ENCODE data around the gene RHBDF1.
"Not testable (repeated sequence)": the region's sequence is repeated elsewhere in the genome, so short reads cannot be mapped to it uniquely, and the experiment has no call there.

The RHBDF1 gene

GRCh38 chr16:47234-47633 lies 25.2 kb downstream of the RHBDF1 start:
- Histone ChIP-seq H3K4me1 (ENCODE audit: control insufficient read depth in 1 of 2, insufficient read depth in 2 of 2, low read length in 2 of 2) (no peaks in the 10 kb centered on the region), H2AFZ (ENCODE audit: insufficient read depth, low read length, poor library complexity) (no peak overlapping the region), H3K9me3 (ENCODE audit: insufficient read depth, low read depth, low read length) (no peaks in the 10 kb centered on the region), H3K27me3 (ENCODE audit: insufficient read depth, low read length) (no peaks in the 10 kb centered on the region), H3K79me1 (ENCODE audit: low read length) (no peaks in the 10 kb centered on the region), H4K8ac (ENCODE audit: low read depth, low read length) (no peak overlapping the region), H3K14ac (ENCODE audit: low read length) (no peak overlapping the region), H3K4me2 (ENCODE audit: low read length) (no peak overlapping the region), H3K23ac (ENCODE audit: low read length) (no peak overlapping the region), H3K4me3 (ENCODE audit: low read depth, low read length) (no peak overlapping the region), H3K79me2 (ENCODE audit: control insufficient read depth, insufficient read depth, low read length, poor library complexity) (no peaks in the 10 kb centered on the region), H3K4ac (ENCODE audit: low read depth, low read length) (no peak overlapping the region), H2AK5ac (ENCODE audit: low read length) (no peak overlapping the region), H2BK5ac (ENCODE audit: low read depth, low read length, poor library complexity) (no peak overlapping the region), H4K91ac (ENCODE audit: low read depth, low read length) (no peak overlapping the region), H3K27ac (ENCODE audit: low read depth, low read length) (no peak overlapping the region), H2BK12ac (ENCODE audit: low read length) (no peak overlapping the region), H3K18ac (ENCODE audit: low read length) (no peak overlapping the region), H2BK120ac (ENCODE audit: insufficient read depth, low read length, poor library complexity) (no peak overlapping the region), H4K12ac (ENCODE audit: low read depth, low read length) (no peak overlapping the region), H3K36me3 (ENCODE audit: control insufficient read depth in 1 of 2, insufficient read depth in 2 of 2, low read length in 2 of 2) (peaks cover 16 to 20% of the 10 kb centered on the region in 2 experiments), H3K9ac (ENCODE audit: low read length) (no peak overlapping the region)
- WGBS (ENCODE audit: extremely low coverage, insufficient coverage, insufficient read length), result no CpG with 5 or more reads among the region's 7 CpGs
- DNase-seq, result no peak

- not testable (repeated sequence) for H3K23ac ChIP-seq (ENCODE audit: low read length); H3K79me1 ChIP-seq (ENCODE audit: low read length); H3K4me3 ChIP-seq (ENCODE audit: low read depth, low read length); H3K4me2 ChIP-seq (ENCODE audit: low read length); H3K9ac ChIP-seq (ENCODE audit: low read length); H3K79me2 ChIP-seq (ENCODE audit: control insufficient read depth, insufficient read depth, low read length, poor library complexity); H3K27me3 ChIP-seq (ENCODE audit: insufficient read depth, low read length); H2BK120ac ChIP-seq (ENCODE audit: insufficient read depth, low read length, poor library complexity); H3K4me1 ChIP-seq (ENCODE audit: control insufficient read depth in 1 of 2, insufficient read depth in 2 of 2, low read length in 2 of 2); H3K14ac ChIP-seq (ENCODE audit: low read length); H4K12ac ChIP-seq (ENCODE audit: low read depth, low read length); H4K8ac ChIP-seq (ENCODE audit: low read depth, low read length); H3K4ac ChIP-seq (ENCODE audit: low read depth, low read length); H3K27ac ChIP-seq (ENCODE audit: low read depth, low read length); DNase-seq; H2AFZ ChIP-seq (ENCODE audit: insufficient read depth, low read length, poor library complexity); H2BK5ac ChIP-seq (ENCODE audit: low read depth, low read length, poor library complexity); H3K9me3 ChIP-seq (ENCODE audit: insufficient read depth, low read depth, low read length); H3K18ac ChIP-seq (ENCODE audit: low read length); H4K91ac ChIP-seq (ENCODE audit: low read depth, low read length); H2AK5ac ChIP-seq (ENCODE audit: low read length); H2BK12ac ChIP-seq (ENCODE audit: low read length)
- no CpG with 5 or more reads among the region's 7 CpGs for WGBS (ENCODE audit: extremely low coverage, insufficient coverage, insufficient read length)
- peaks cover 21 to 24% of the 10 kb centered on the region in 2 experiments for H3K36me3 ChIP-seq (ENCODE audit: control insufficient read depth in 1 of 2, insufficient read depth in 2 of 2, low read length in 2 of 2)
These were observed 25.9 kb downstream of the RHBDF1 start for GRCh38 chr16:46510-46909.

DNA sequence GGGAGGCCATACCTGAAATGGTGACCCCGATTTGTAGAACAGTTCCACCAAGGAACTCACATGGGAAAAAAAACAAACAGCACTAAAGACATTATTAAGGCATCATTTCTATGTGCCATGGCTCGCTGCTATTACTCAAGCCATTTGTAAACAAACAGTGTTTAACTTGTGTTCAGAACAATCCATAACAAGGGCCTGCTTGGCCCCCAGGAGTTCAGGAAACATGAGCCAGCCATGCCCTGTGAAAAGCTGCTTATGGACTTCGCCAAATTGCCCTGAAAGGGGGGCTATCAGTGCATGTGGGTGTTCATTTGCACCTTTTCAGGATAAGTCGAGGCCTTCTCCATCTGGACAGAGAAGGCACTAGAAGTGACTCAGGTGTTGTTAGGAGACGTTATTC lies 27.0 kb downstream of the RHBDF1 start:
- Histone ChIP-seq H3K27me3 (ENCODE audit: insufficient read depth, low read length) (no peaks in the 10 kb centered on the region), H3K9me3 (ENCODE audit: insufficient read depth, low read depth, low read length) (peaks cover 5% of the 10 kb centered on the region), H4K91ac (ENCODE audit: low read depth, low read length) (no peak overlapping the region), H3K9ac (ENCODE audit: low read length) (no peak overlapping the region), H3K4ac (ENCODE audit: low read depth, low read length) (no peak overlapping the region), H3K23ac (ENCODE audit: low read length) (no peak overlapping the region), H2BK120ac (ENCODE audit: insufficient read depth, low read length, poor library complexity) (no peak overlapping the region), H2BK12ac (ENCODE audit: low read length) (no peak overlapping the region), H4K12ac (ENCODE audit: low read depth, low read length) (no peak overlapping the region), H3K79me2 (ENCODE audit: control insufficient read depth, insufficient read depth, low read length, poor library complexity) (no peaks in the 10 kb centered on the region), H2AFZ (ENCODE audit: insufficient read depth, low read length, poor library complexity) (no peak overlapping the region), H2BK5ac (ENCODE audit: low read depth, low read length, poor library complexity) (no peak overlapping the region), H3K4me3 (ENCODE audit: low read depth, low read length) (no peak overlapping the region), H3K4me2 (ENCODE audit: low read length) (no peak overlapping the region), H3K14ac (ENCODE audit: low read length) (no peak overlapping the region), H4K8ac (ENCODE audit: low read depth, low read length) (no peak overlapping the region), H2AK5ac (ENCODE audit: low read length) (no peak overlapping the region), H3K18ac (ENCODE audit: low read length) (no peak overlapping the region), H3K27ac (ENCODE audit: low read depth, low read length) (no peak overlapping the region), H3K79me1 (ENCODE audit: low read length) (no peaks in the 10 kb centered on the region), H3K36me3 (ENCODE audit: control insufficient read depth in 1 of 2, insufficient read depth in 2 of 2, low read length in 2 of 2) (peaks cover 17 to 20% of the 10 kb centered on the region in 2 experiments), H3K4me1 (ENCODE audit: control insufficient read depth in 1 of 2, insufficient read depth in 2 of 2, low read length in 2 of 2) (no peaks in the 10 kb centered on the region)
- DNase-seq, result no peak
- WGBS (ENCODE audit: extremely low coverage, insufficient coverage, insufficient read length), result no CpG with 5 or more reads among the region's 5 CpGs

DNA sequence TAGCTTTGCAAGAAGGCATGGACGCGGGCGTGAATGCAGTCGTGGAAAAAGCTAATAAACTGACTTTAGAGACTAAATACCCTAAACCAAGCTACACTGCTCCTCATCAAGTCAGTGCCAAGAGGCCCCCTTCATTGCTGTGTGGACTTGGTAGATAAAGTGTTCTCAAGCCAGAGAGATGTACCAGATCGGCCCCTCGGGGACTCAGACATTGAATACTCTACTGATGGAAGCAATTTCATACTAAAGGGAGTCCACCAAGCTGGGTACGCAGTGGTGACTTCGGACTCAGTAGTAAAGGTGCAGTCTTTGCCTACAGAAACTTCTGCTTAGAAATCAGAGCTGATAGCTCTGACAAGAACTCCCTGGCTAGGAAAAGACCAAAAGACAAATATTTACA lies 27.8 kb downstream of the RHBDF1 start:
- Histone ChIP-seq H3K14ac (ENCODE audit: low read length) (no peak overlapping the region), H3K9me3 (ENCODE audit: insufficient read depth, low read depth, low read length) (peaks cover 5% of the 10 kb centered on the region), H2BK120ac (ENCODE audit: insufficient read depth, low read length, poor library complexity) (no peak overlapping the region), H2AK5ac (ENCODE audit: low read length) (no peak overlapping the region), H2BK5ac (ENCODE audit: low read depth, low read length, poor library complexity) (no peak overlapping the region), H3K4me1 (ENCODE audit: control insufficient read depth in 1 of 2, insufficient read depth in 2 of 2, low read length in 2 of 2) (no peaks in the 10 kb centered on the region), H2BK12ac (ENCODE audit: low read length) (no peak overlapping the region), H3K9ac (ENCODE audit: low read length) (no peak overlapping the region), H3K27me3 (ENCODE audit: insufficient read depth, low read length) (no peaks in the 10 kb centered on the region), H3K79me1 (ENCODE audit: low read length) (no peaks in the 10 kb centered on the region), H2AFZ (ENCODE audit: insufficient read depth, low read length, poor library complexity) (no peak overlapping the region), H4K8ac (ENCODE audit: low read depth, low read length) (no peak overlapping the region), H3K23ac (ENCODE audit: low read length) (no peak overlapping the region), H3K18ac (ENCODE audit: low read length) (no peak overlapping the region), H3K4ac (ENCODE audit: low read depth, low read length) (no peak overlapping the region), H3K4me3 (ENCODE audit: low read depth, low read length) (no peak overlapping the region), H4K91ac (ENCODE audit: low read depth, low read length) (no peak overlapping the region), H4K12ac (ENCODE audit: low read depth, low read length) (no peak overlapping the region), H3K27ac (ENCODE audit: low read depth, low read length) (no peak overlapping the region), H3K36me3 (ENCODE audit: control insufficient read depth in 1 of 2, insufficient read depth in 2 of 2, low read length in 2 of 2) (peaks cover 15 to 20% of the 10 kb centered on the region in 2 experiments), H3K79me2 (ENCODE audit: control insufficient read depth, insufficient read depth, low read length, poor library complexity) (no peaks in the 10 kb centered on the region), H3K4me2 (ENCODE audit: low read length) (no peak overlapping the region)
- DNase-seq, result no peak
- no CpG with 5 or more reads among the region's 8 CpGs for WGBS (ENCODE audit: extremely low coverage, insufficient coverage, insufficient read length)

Measured in trophoblast cell (in vitro differentiated cells and primary cell).